PFSK-1 (cell line): ENCODE measurements around the gene DLK1.

Experiments used
- POLR2AphosphoS5 ChIP-seq: IDR thresholded peaks from 2 replicates; pipeline ENCODE4 v1.6.1; 2012; ENCODE audit warnings: low read depth, mild to moderate bottlenecking, control low read depth, low read length, moderate library complexity
- SIN3A ChIP-seq: IDR thresholded peaks from 2 replicates; pipeline ENCODE4 v1.6.1; 2012; ENCODE audit warnings: mild to moderate bottlenecking, low read length, moderate library complexity, borderline replicate concordance; ENCODE audit not compliant: insufficient read depth
- TAF1 ChIP-seq: IDR thresholded peaks from 2 replicates; pipeline ENCODE4 v1.6.1; 2012; ENCODE audit warnings: low read length, control low read depth, borderline replicate concordance; ENCODE audit not compliant: insufficient read depth
- TF ChIP-seq, protein P1 (sequence below), 2 experiments: IDR thresholded peaks; 2 replicates each; pipeline versions ENCODE4 v1.6.1 to v1.8.0; 2011 to 2012; ENCODE audit warnings: low read depth in 2 of 2, low read length in 2 of 2, control low read depth in 1 of 2, inconsistent platforms in 1 of 2, mild to moderate bottlenecking in 1 of 2, moderate library complexity in 1 of 2; ENCODE audit not compliant: insufficient read depth in 1 of 2

DNA sequence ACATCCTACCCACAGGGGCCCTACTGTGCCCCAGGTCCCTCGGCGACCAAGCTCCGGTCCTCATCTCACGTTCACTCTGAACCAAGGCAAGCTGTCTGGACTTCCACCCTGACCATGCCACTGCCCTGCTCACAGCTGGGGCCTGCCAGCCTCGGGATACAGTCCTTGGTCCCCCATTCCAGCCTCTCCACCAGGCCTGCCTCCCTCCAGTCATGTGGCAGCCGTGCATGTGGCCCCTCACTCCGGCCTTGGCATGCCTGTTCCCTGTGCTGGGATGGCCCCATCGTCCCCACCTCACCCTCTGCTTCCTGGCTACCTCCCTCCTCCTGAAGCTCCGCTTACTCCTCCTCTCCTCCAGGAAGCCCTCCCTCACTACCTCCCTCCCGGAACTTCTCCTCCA, 38.6 kb upstream of the DLK1 start:
- TF ChIP-seq SIN3A (no peak), POLR2AphosphoS5 (no peak), TAF1 (no peak)
- TF ChIP-seq, protein P1, sequence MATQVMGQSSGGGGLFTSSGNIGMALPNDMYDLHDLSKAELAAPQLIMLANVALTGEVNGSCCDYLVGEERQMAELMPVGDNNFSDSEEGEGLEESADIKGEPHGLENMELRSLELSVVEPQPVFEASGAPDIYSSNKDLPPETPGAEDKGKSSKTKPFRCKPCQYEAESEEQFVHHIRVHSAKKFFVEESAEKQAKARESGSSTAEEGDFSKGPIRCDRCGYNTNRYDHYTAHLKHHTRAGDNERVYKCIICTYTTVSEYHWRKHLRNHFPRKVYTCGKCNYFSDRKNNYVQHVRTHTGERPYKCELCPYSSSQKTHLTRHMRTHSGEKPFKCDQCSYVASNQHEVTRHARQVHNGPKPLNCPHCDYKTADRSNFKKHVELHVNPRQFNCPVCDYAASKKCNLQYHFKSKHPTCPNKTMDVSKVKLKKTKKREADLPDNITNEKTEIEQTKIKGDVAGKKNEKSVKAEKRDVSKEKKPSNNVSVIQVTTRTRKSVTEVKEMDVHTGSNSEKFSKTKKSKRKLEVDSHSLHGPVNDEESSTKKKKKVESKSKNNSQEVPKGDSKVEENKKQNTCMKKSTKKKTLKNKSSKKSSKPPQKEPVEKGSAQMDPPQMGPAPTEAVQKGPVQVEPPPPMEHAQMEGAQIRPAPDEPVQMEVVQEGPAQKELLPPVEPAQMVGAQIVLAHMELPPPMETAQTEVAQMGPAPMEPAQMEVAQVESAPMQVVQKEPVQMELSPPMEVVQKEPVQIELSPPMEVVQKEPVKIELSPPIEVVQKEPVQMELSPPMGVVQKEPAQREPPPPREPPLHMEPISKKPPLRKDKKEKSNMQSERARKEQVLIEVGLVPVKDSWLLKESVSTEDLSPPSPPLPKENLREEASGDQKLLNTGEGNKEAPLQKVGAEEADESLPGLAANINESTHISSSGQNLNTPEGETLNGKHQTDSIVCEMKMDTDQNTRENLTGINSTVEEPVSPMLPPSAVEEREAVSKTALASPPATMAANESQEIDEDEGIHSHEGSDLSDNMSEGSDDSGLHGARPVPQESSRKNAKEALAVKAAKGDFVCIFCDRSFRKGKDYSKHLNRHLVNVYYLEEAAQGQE (IDR thresholded peaks at IDR 0.05; ENCODE audit: insufficient read depth in 1 of 2, low read depth in 2 of 2, low read length in 2 of 2), result no peak
